IgD-negative memory B cell (primary cell): ENCODE measurements around the gene BCR. TPM values are rescaled to one million over a fixed set of nuclear protein-coding genes. Genes with fewer than 3 reads are reported as not detected.

Experiments
- H3K27ac Mint-ChIP-seq, 3 donors: one replicate each; pipeline ENCODE4 v1.8.0; 2020 to 2022; ENCODE audit warnings: mild to moderate bottlenecking in 3 of 3, mixed read lengths in 3 of 3, moderate library complexity in 1 of 3
- H3K27me3 Mint-ChIP-seq: one replicate; pipeline ENCODE4 v1.8.0; 2021; ENCODE audit warnings: mixed read lengths
- H3K36me3 Mint-ChIP-seq: one replicate; pipeline ENCODE4 v1.8.0; 2020; ENCODE audit warnings: mild to moderate bottlenecking, mixed read lengths
- H3K4me1 Mint-ChIP-seq, 3 donors: one replicate each; pipeline ENCODE4 v1.8.0; 2020 to 2022; ENCODE audit warnings: mixed read lengths in 3 of 3, mild to moderate bottlenecking in 1 of 3
- H3K4me3 Mint-ChIP-seq, 4 donors: one replicate each; pipeline ENCODE4 v1.8.0; 2020 to 2022; ENCODE audit warnings: mild to moderate bottlenecking in 4 of 4, mixed read lengths in 4 of 4, moderate library complexity in 3 of 4
- H3K9me3 Mint-ChIP-seq, 3 donors: one replicate each; pipeline ENCODE4 v1.8.0; 2020 to 2021; ENCODE audit warnings: mixed read lengths in 3 of 3, mild to moderate bottlenecking in 1 of 3
- polyA plus RNA-seq: library from polyadenylated mRNA; unstranded; fragments of 300-500 nt; fragmentation: Illumina TruSeq; gene quantifications from one replicate; pipeline ENCODE4 v1.2.3, GENCODE V29; 2021

BCR gene
- polyA plus RNA-seq, 1 donor from 2014 or later: 5.9 TPM

GRCh38 chr22:23157560-23158515, 22.5 kb upstream of the BCR start:
- no peaks in the 10 kb centered on the region for H3K27me3 Mint-ChIP-seq
- peak overlapping the region in 1 of 4 donors; percentile 53 for H3K4me3 Mint-ChIP-seq
- no peaks in the 10 kb centered on the region for H3K9me3 Mint-ChIP-seq
- H3K4me1 Mint-ChIP-seq: peaks cover 3 to 7% (median 6%) of the 10 kb centered on the region in 3 donors
- no peaks in the 10 kb centered on the region for H3K36me3 Mint-ChIP-seq
- peak overlapping the region in 1 of 3 donors; percentile 48 for H3K27ac Mint-ChIP-seq

- H3K4me1 Mint-ChIP-seq: peaks cover 0 to 2% (median 0%) of the 10 kb centered on the region in 3 donors
- H3K9me3 Mint-ChIP-seq: no peaks in the 10 kb centered on the region
- no peaks in the 10 kb centered on the region for H3K36me3 Mint-ChIP-seq
- no peaks in the 10 kb centered on the region for H3K27me3 Mint-ChIP-seq
- no peak overlapping the region for H3K4me3 Mint-ChIP-seq
- H3K27ac Mint-ChIP-seq: peak overlapping the region in 1 of 3 donors; percentile 48
Measured at GRCh38 chr22:23158516-23159290, 21.6 kb upstream of the BCR start.

- Mint-ChIP-seq H3K36me3 (no peaks in the 10 kb centered on the region), H3K4me1 (peaks cover 0 to 2% (median 0%) of the 10 kb centered on the region in 3 donors)
Measured at GRCh38 chr22:23159291-23159630, 21.0 kb upstream of the BCR start.

GRCh38 chr22:23161029-23161428, 19.3 kb upstream of the BCR start:
- H3K9me3 Mint-ChIP-seq: no peaks in the 10 kb centered on the region
- peaks cover 1% of the 10 kb centered on the region for H3K36me3 Mint-ChIP-seq
- peaks cover 0 to 2% (median 0%) of the 10 kb centered on the region in 3 donors for H3K4me1 Mint-ChIP-seq
- no peaks in the 10 kb centered on the region for H3K27me3 Mint-ChIP-seq
- no peak overlapping the region for H3K4me3 Mint-ChIP-seq
- no peak overlapping the region for H3K27ac Mint-ChIP-seq

More at GRCh38 chr22:23159291-23159630, 21.0 kb upstream of the BCR start:
- Mint-ChIP-seq H3K9me3 (no peaks in the 10 kb centered on the region), H3K4me3 (no peak overlapping the region), H3K27me3 (no peaks in the 10 kb centered on the region), H3K27ac (no peak overlapping the region)

- Mint-ChIP-seq H3K36me3 (peaks cover 1% of the 10 kb centered on the region), H3K27ac (no peak overlapping the region), H3K4me3 (no peak overlapping the region), H3K4me1 (peaks cover 0 to 2% (median 0%) of the 10 kb centered on the region in 3 donors), H3K9me3 (no peaks in the 10 kb centered on the region), H3K27me3 (no peaks in the 10 kb centered on the region)
Measured at GRCh38 chr22:23161574-23161973, 18.7 kb upstream of the BCR start.

GRCh38 chr22:23163665-23164064, 16.6 kb upstream of the BCR start:
- H3K4me1 Mint-ChIP-seq: peaks cover 0 to 2% (median 0%) of the 10 kb centered on the region in 3 donors
- H3K4me3 Mint-ChIP-seq: no peak overlapping the region
- H3K27me3 Mint-ChIP-seq: no peaks in the 10 kb centered on the region
- peak overlapping the region in 1 of 3 donors; percentile 19 for H3K27ac Mint-ChIP-seq
- peaks cover 1% of the 10 kb centered on the region for H3K36me3 Mint-ChIP-seq
- no peaks in the 10 kb centered on the region for H3K9me3 Mint-ChIP-seq

GRCh38 chr22:23164091-23164490, 16.2 kb upstream of the BCR start:
- Mint-ChIP-seq H3K36me3 (peaks cover 1% of the 10 kb centered on the region), H3K4me1 (peaks cover 0 to 2% (median 0%) of the 10 kb centered on the region in 3 donors), H3K27me3 (no peaks in the 10 kb centered on the region), H3K27ac (peak overlapping the region in 1 of 3 donors; percentile 19), H3K9me3 (no peaks in the 10 kb centered on the region), H3K4me3 (no peak overlapping the region)

- no peaks in the 10 kb centered on the region for H3K27me3 Mint-ChIP-seq
- no peak overlapping the region for H3K4me3 Mint-ChIP-seq
- H3K27ac Mint-ChIP-seq: no peak overlapping the region
- peaks cover 0 to 2% (median 0%) of the 10 kb centered on the region in 3 donors for H3K4me1 Mint-ChIP-seq
- no peaks in the 10 kb centered on the region for H3K9me3 Mint-ChIP-seq
- peaks cover 1% of the 10 kb centered on the region for H3K36me3 Mint-ChIP-seq
Measured at GRCh38 chr22:23166042-23166831, 14.1 kb upstream of the BCR start.

GRCh38 chr22:23166841-23167616, 13.3 kb upstream of the BCR start:
- Mint-ChIP-seq H3K27me3 (no peaks in the 10 kb centered on the region), H3K4me3 (no peak overlapping the region), H3K27ac (peak overlapping the region in 1 of 3 donors; percentile 35), H3K9me3 (no peaks in the 10 kb centered on the region), H3K4me1 (peaks cover 0 to 2% (median 0%) of the 10 kb centered on the region in 3 donors), H3K36me3 (peaks cover 1% of the 10 kb centered on the region)

GRCh38 chr22:23168391-23169042, 11.8 kb upstream of the BCR start:
- Mint-ChIP-seq H3K27me3 (no peaks in the 10 kb centered on the region), H3K27ac (no peak overlapping the region), H3K4me1 (no peaks in the 10 kb centered on the region), H3K4me3 (no peak overlapping the region), H3K36me3 (peaks cover 1% of the 10 kb centered on the region), H3K9me3 (no peaks in the 10 kb centered on the region)

- H3K9me3 Mint-ChIP-seq: no peaks in the 10 kb centered on the region
- H3K36me3 Mint-ChIP-seq: peaks cover 1% of the 10 kb centered on the region
- H3K27me3 Mint-ChIP-seq: peaks cover 2% of the 10 kb centered on the region
- H3K4me3 Mint-ChIP-seq: peak overlapping the region in 1 of 4 donors; percentile 66
- peak overlapping the region in 1 of 3 donors; percentile 39 for H3K27ac Mint-ChIP-seq
- H3K4me1 Mint-ChIP-seq: peaks cover 0 to 3% (median 2%) of the 10 kb centered on the region in 3 donors
Measured at GRCh38 chr22:23169043-23169406, 11.3 kb upstream of the BCR start.

- Mint-ChIP-seq H3K27ac (peak overlapping the region in 2 of 3 donors; percentile 3 to 22), H3K27me3 (peaks cover 4% of the 10 kb centered on the region), H3K4me1 (peaks cover 13 to 30% (median 17%) of the 10 kb centered on the region in 3 donors), H3K36me3 (no peaks in the 10 kb centered on the region), H3K4me3 (peak overlapping the region in 1 of 4 donors; percentile 78), H3K9me3 (peaks cover 0 to 6% (median 0%) of the 10 kb centered on the region in 3 donors)
Measured at GRCh38 chr22:23175817-23176644, 4.3 kb upstream of the BCR start.

- H3K27me3 Mint-ChIP-seq: peaks cover 4% of the 10 kb centered on the region
- H3K36me3 Mint-ChIP-seq: no peaks in the 10 kb centered on the region
- H3K4me1 Mint-ChIP-seq: peaks cover 13 to 30% (median 17%) of the 10 kb centered on the region in 3 donors
- peak overlapping the region in 1 of 3 donors; percentile 21 for H3K27ac Mint-ChIP-seq
- peak overlapping the region in 2 of 4 donors; percentile 18 to 78 for H3K4me3 Mint-ChIP-seq
- H3K9me3 Mint-ChIP-seq: peaks cover 0 to 6% (median 0%) of the 10 kb centered on the region in 3 donors
Measured at GRCh38 chr22:23176645-23177027, 3.7 kb upstream of the BCR start.
